Lower lobe of right lung (tissue), 2 donors: ENCODE measurements around the gene DNAI1. TPM values are rescaled to one million over a fixed set of nuclear protein-coding genes. Genes with fewer than 3 reads are reported as not detected.

Source experiments
- ATAC-seq, 2 donors: fragments of 200-7000 bp; cut with Tn5 transposase; one replicate each; pipeline ENCODE4 v1.9.1; 2020 to 2022; ENCODE audit warnings: mild to moderate bottlenecking in 2 of 2, moderate library complexity in 2 of 2
- DNase-seq: peaks from one replicate; pipeline ENCODE4 v3.0.0-alpha.2; 2020
- H3K27ac ChIP-seq: fragments of 200-600 bp; one replicate; pipeline ENCODE4 v1.8.0; 2022
- H3K27me3 ChIP-seq: fragments of 200-600 bp; one replicate; pipeline ENCODE4 v1.8.0; 2022; ENCODE audit warnings: low read depth
- H3K36me3 ChIP-seq: fragments of 200-600 bp; one replicate; pipeline ENCODE4 v1.8.0; 2022; ENCODE audit warnings: mild to moderate bottlenecking
- H3K4me1 ChIP-seq: fragments of 200-600 bp; one replicate; pipeline ENCODE4 v1.8.0; 2022
- H3K4me3 ChIP-seq: fragments of 200-600 bp; one replicate; pipeline ENCODE4 v1.8.0; 2022; ENCODE audit warnings: mild to moderate bottlenecking
- H3K9me3 ChIP-seq: fragments of 200-600 bp; one replicate; pipeline ENCODE4 v1.8.0; 2022
- intact Hi-C: fragments of 100-400 bp; cut with DNase I; formaldehyde crosslinking; loops from one replicate; pipeline ENCODE4 v1.11.0; 2022
- total RNA-seq: library from RNA; stranded (reverse); fragmentation: NEBNext Ultra II Directional; extraction: Animal tissue kit (Norgen Biotek cat#: 25700); gene quantifications from one replicate; pipeline ENCODE4 v1.2.1, GENCODE V29; 2021
- TF ChIP-seq, protein P1 (sequence below): fragments of 200-600 bp; IDR thresholded peaks from one replicate; pipeline ENCODE4 v1.8.0; 2022; ENCODE audit warnings: antibody characterized with exemption, mild to moderate bottlenecking
- donor health status: DM: no; HTN: yes; CAD: no; lungs with severe emphysema.

Gene DNAI1
- total RNA-seq, 1 donor from 2014 or later, result 13.5 TPM

DNA sequence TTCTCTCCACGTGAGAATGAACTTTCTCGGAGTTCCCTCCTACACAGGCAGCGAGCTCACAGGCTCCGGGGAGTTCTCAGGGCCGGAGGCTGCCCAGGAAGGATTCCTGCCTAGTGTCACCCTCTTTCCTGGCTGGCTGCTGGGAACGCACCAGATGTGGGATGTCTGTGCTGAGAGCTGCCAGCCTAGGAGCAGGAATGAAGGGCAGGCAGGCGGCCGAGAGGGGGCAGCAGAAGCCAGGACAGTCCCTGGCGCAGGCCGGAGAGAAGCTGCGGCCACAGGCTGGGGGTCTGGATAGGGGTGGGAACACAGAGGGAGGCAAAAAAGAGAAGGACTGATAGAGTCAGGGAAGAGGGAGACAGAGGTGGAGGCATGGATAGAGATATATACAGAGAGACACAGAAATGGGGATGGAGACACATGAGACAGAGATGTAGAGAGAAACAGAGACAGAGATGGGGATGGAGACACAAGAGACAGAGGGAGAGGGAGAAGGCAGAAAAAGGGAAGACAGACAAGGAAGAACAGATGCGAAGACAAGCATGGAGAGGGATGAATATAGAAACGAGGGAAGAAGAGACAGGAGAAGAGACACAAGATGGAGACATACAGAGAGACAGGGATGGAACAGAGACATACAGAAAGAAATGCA is 89.5 kb downstream of the DNAI1 start:
- no peak overlapping the region for H3K4me3 ChIP-seq
- DNase-seq (peak; percentile 68), ATAC-seq (peak; percentile 77 to 88)
- no peak overlapping the region for H3K27ac ChIP-seq
- intact Hi-C loops, result loop anchor here (10.0 kb wide), 1 partner anchor 57 kb away; no protein-coding TSS in a partner anchor
- H3K27me3 ChIP-seq, result peaks cover 9% of the 10 kb centered on the region
- no peaks in the 10 kb centered on the region for H3K4me1 ChIP-seq
- no peaks in the 10 kb centered on the region for H3K36me3 ChIP-seq
- TF ChIP-seq, protein P1, sequence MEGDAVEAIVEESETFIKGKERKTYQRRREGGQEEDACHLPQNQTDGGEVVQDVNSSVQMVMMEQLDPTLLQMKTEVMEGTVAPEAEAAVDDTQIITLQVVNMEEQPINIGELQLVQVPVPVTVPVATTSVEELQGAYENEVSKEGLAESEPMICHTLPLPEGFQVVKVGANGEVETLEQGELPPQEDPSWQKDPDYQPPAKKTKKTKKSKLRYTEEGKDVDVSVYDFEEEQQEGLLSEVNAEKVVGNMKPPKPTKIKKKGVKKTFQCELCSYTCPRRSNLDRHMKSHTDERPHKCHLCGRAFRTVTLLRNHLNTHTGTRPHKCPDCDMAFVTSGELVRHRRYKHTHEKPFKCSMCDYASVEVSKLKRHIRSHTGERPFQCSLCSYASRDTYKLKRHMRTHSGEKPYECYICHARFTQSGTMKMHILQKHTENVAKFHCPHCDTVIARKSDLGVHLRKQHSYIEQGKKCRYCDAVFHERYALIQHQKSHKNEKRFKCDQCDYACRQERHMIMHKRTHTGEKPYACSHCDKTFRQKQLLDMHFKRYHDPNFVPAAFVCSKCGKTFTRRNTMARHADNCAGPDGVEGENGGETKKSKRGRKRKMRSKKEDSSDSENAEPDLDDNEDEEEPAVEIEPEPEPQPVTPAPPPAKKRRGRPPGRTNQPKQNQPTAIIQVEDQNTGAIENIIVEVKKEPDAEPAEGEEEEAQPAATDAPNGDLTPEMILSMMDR, result peak; percentile 74
- H3K9me3 ChIP-seq, result no peaks in the 10 kb centered on the region

DNA sequence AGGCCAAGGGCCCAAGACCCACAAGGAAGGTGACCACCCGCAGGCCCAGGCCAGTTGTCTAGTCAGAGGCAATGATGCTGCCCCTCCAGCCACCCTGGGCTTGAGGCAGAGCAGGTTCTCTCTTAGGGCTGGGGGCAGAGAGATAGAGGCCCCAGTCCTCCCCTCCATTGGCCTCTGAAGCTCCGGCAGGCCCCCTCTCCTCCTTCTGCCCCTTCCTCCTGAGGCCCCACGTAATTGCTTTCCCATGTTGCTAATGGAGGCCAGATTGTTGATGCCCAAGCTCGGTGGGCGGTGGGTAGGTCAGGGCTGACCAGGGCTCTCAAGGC is 90.8 kb downstream of the DNAI1 start:
- Histone ChIP-seq H3K27me3 (peaks cover 17% of the 10 kb centered on the region), H3K27ac (no peak overlapping the region), H3K4me1 (no peaks in the 10 kb centered on the region), H3K4me3 (no peak overlapping the region), H3K36me3 (no peaks in the 10 kb centered on the region), H3K9me3 (no peaks in the 10 kb centered on the region)
- intact Hi-C loops, result loop anchor here (10.0 kb wide), 1 partner anchor 55 kb away; no protein-coding TSS in a partner anchor
- ATAC-seq, result no peak
- no peak for DNase-seq
- TF ChIP-seq, protein P1, result no peak

DNA sequence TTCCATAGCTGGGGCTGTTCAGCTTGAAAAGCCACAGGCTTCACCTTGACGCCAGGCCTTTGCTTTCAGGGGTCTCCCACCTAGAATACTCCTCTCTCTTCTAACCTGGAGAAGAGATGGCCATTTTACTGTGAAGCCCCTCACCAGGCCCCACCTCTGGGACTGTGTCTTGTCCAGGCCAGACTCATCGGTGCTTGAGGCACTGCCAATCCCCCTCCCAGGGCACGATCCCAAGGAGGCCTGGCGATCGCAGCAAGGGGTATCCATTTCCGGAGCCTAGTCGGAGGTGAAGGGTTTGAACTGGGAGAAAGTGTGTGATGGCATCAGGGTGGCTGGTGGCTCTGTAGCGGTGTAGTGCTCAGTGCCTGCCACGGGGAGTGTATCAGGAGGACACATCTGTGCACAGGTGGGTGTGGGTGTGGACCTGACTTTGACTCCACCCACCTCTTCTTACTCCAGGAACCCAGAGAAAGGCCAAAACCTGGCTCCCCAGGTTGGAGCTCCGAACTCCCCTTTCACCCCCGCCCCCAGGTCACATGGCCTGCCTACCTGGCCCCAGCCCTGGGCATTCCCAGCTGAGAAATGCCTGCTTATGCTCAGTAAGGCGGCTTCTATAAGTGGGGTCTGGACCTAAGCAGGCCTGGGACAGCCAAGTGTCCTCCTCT is 91.5 kb downstream of the DNAI1 start:
- Histone ChIP-seq H3K36me3 (no peaks in the 10 kb centered on the region), H3K4me1 (no peaks in the 10 kb centered on the region), H3K4me3 (no peak overlapping the region), H3K27ac (no peak overlapping the region), H3K27me3 (peaks cover 20% of the 10 kb centered on the region), H3K9me3 (no peaks in the 10 kb centered on the region)
- ATAC-seq (no peak), DNase-seq (no peak)
- TF ChIP-seq, protein P1, result no peak
- intact Hi-C loops, result no loop called here

DNA sequence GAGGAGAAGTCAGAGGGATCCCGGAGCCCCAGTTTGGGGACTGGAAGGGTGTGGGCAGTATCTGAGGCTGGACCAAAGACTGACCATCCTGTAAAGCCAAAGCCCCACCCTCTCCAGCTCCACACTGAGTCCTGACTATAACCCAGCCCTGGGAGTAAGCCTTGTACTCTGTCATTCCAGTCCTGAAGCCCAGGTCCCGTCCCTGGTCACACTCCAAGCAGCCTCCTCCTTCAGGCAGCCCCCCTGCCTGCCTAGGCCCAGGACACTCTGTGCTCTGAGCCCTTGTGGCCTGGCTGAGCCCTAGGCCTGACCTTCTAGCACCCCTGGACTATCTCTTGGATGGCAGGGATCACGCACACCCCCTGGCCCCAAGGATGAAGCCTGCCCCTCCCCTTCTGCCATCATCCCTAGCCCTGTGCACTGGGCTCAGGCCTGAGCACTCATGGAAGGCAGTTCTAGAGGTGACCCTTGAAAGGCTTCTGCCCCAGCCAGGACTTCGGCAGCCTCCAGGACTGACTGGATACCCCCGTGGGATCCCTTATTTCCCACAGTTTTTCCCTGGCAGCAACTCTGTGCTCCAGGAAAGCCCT is 92.2 kb downstream of the DNAI1 start:
- Histone ChIP-seq H3K27ac (no peak overlapping the region), H3K4me1 (no peaks in the 10 kb centered on the region), H3K9me3 (no peaks in the 10 kb centered on the region), H3K36me3 (no peaks in the 10 kb centered on the region), H3K4me3 (no peak overlapping the region), H3K27me3 (peaks cover 20% of the 10 kb centered on the region)
- DNase-seq (no peak), ATAC-seq (no peak)
- TF ChIP-seq, protein P1, result no peak
- intact Hi-C loops, result no loop called here

DNA sequence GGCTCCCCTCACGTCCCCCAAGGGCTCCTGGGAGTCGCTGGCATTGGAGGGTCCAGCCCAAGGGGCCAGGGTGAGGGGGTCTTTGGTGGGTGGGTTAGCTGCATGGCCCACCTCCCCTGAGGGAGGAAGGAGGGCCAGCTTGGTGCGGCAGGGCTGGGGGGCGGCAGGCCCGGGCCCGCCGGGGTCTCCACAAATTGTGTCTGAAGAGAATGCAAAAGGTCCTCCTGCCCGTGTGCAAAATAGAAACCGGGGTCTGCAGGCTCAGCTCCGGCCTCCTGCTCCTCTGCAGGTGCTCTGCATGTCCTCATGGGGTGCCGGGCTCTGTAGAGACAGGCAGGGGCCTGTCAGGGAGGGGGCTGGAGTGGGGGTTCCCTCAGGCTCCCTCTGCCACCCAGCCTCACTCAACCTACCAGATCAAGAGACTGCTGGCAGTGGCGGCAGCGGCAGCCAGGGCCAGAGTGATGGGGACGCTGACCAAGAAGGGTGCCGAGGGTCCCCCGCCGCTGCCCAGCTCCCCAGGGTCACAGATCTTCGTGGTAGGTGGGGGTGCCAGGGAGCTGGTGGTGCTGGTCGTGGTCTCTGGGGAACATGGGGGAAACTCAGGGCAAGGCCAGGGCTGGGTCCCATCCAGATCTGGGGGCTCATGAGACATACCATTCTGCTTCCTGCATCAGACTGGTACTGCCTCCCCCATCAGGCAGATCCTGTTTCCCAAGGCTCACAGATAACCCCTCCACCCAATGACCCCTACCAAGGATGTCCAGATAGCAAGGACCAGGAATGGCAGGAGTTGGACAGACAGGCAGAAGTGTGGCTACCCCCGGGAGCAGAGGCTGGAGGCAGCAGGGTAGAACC is 93.4 kb downstream of the DNAI1 start:
- Histone ChIP-seq H3K4me1 (no peaks in the 10 kb centered on the region), H3K27me3 (peaks cover 20% of the 10 kb centered on the region), H3K4me3 (no peak overlapping the region), H3K36me3 (no peaks in the 10 kb centered on the region), H3K9me3 (no peaks in the 10 kb centered on the region), H3K27ac (no peak overlapping the region)
- TF ChIP-seq, protein P1, result no peak
- DNase-seq (no peak), ATAC-seq (no peak)
- intact Hi-C loops, result no loop called here
